CD4-positive, alpha-beta T cell treated with Interleukin-2 at 100 ng/mL for 4 hours (primary cell): Measurements from ENCODE around the gene RALGAPA2.

Experiments
- DNase-seq: peaks from one replicate; pipeline ENCODE4 v3.0.0-alpha.2; 2020; ENCODE audit warnings: low spot score

Gene RALGAPA2

GRCh38 chr20:20712474-20713243, at the start of gene RALGAPA2:
Gene RALGAPA2, minus strand, starts transcription at chr20:20712644. Its CDS starts 164 bp downstream, at chr20:20712480.
- DNase-seq: peak; percentile 92

- DNase-seq: no peak
These were observed 48.9 kb upstream of the RALGAPA2 start for GRCh38 chr20:20761301-20761700.

GRCh38 chr20:20759132-20759531, 46.7 kb upstream of the RALGAPA2 start:
- no peak for DNase-seq

GRCh38 chr20:20755674-20756319, 43.4 kb upstream of the RALGAPA2 start:
- DNase-seq: no peak

GRCh38 chr20:20755231-20755630, 42.8 kb upstream of the RALGAPA2 start:
- no peak for DNase-seq

GRCh38 chr20:20754714-20755113, 42.3 kb upstream of the RALGAPA2 start:
- no peak for DNase-seq

GRCh38 chr20:20752712-20753111, 40.3 kb upstream of the RALGAPA2 start:
- no peak for DNase-seq

GRCh38 chr20:20747298-20747697, 34.9 kb upstream of the RALGAPA2 start:
- no peak for DNase-seq

- no peak for DNase-seq
These were observed 31.8 kb upstream of the RALGAPA2 start for GRCh38 chr20:20744170-20744725.

GRCh38 chr20:20743511-20744169, 31.2 kb upstream of the RALGAPA2 start:
- DNase-seq: no peak

GRCh38 chr20:20741087-20742045, 28.9 kb upstream of the RALGAPA2 start:
- no peak for DNase-seq

- no peak for DNase-seq
These were observed 28.1 kb upstream of the RALGAPA2 start for GRCh38 chr20:20740541-20740940.

- DNase-seq: no peak
These were observed 24.7 kb upstream of the RALGAPA2 start for GRCh38 chr20:20737158-20737557.

- DNase-seq: no peak
These were observed 23.9 kb upstream of the RALGAPA2 start for GRCh38 chr20:20736303-20736702.

- DNase-seq: peak; percentile 17
These were observed 22.1 kb upstream of the RALGAPA2 start for GRCh38 chr20:20734475-20734948.

- no peak for DNase-seq
These were observed 21.5 kb upstream of the RALGAPA2 start for GRCh38 chr20:20733943-20734342.

GRCh38 chr20:20732641-20733040, 20.2 kb upstream of the RALGAPA2 start:
- DNase-seq: no peak

- no peak for DNase-seq
These were observed 19.5 kb upstream of the RALGAPA2 start for GRCh38 chr20:20731945-20732296.

- DNase-seq: no peak
These were observed 18.8 kb upstream of the RALGAPA2 start for GRCh38 chr20:20731000-20731944.

- DNase-seq: no peak
These were observed 17.1 kb upstream of the RALGAPA2 start for GRCh38 chr20:20729563-20729962.
